H9 (cell line): ENCODE data around the gene PIP4K2A. TPM values are rescaled to one million over a fixed set of nuclear protein-coding genes. Genes with fewer than 3 reads are reported as not detected.
A peak's percentile ranks its signal among the peaks of the same experiment; 100 is the strongest.

ENCODE experiments used
- DNase-seq: peaks from one replicate; pipeline ENCODE4 v3.0.0-alpha.2; 2017
- H2AFZ ChIP-seq: one replicate; pipeline ENCODE4 v1.6.1; 2013; ENCODE audit warnings: mild to moderate bottlenecking, low read length, control low read depth, moderate library complexity
- H2AK5ac ChIP-seq: 2 replicates; pipeline ENCODE4 v1.6.1; 2013; ENCODE audit warnings: low read length, control low read depth, mixed read lengths; ENCODE audit not compliant: insufficient read length
- H2BK120ac ChIP-seq: one replicate; pipeline ENCODE4 v1.6.1; 2013; ENCODE audit warnings: low read depth, mild to moderate bottlenecking, low read length, control low read depth, inconsistent platforms; ENCODE audit not compliant: poor library complexity, severe bottlenecking
- H2BK12ac ChIP-seq: 2 replicates; pipeline ENCODE4 v1.6.1; 2013; ENCODE audit warnings: low read length, control low read depth, mixed read lengths, low read depth; ENCODE audit not compliant: insufficient read length
- H2BK15ac ChIP-seq: 2 replicates; pipeline ENCODE4 v1.6.1; 2013; ENCODE audit warnings: low read depth, low read length, control low read depth
- H2BK20ac ChIP-seq: one replicate; pipeline ENCODE4 v1.6.1; 2013; ENCODE audit warnings: low read depth, mild to moderate bottlenecking, low read length, control low read depth, inconsistent platforms; ENCODE audit not compliant: poor library complexity, severe bottlenecking
- H2BK5ac ChIP-seq: 2 replicates; pipeline ENCODE4 v1.6.1; 2013; ENCODE audit warnings: low read length, control low read depth, mixed read lengths; ENCODE audit not compliant: insufficient read length
- H3K14ac ChIP-seq: 2 replicates; pipeline ENCODE4 v1.6.1; 2013; ENCODE audit warnings: low read length, control low read depth; ENCODE audit not compliant: insufficient read depth
- H3K18ac ChIP-seq: 2 replicates; pipeline ENCODE4 v1.6.1; 2013; ENCODE audit warnings: low read depth, mild to moderate bottlenecking, mixed read lengths, low read length, control low read depth; ENCODE audit not compliant: insufficient read length
- H3K23ac ChIP-seq: 2 replicates; pipeline ENCODE4 v1.6.1; 2013; ENCODE audit warnings: low read length, control low read depth, mixed read lengths, low read depth; ENCODE audit not compliant: insufficient read length
- H3K23me2 ChIP-seq: 2 replicates; pipeline ENCODE4 v1.6.1; 2013; ENCODE audit warnings: low read depth, mild to moderate bottlenecking, mixed read lengths, low read length, control low read depth; ENCODE audit not compliant: insufficient read length, poor library complexity, severe bottlenecking
- H3K27ac ChIP-seq: 2 replicates; pipeline ENCODE4 v1.5.1; 2013; ENCODE audit warnings: low read length, control low read depth, mixed read lengths, low read depth; ENCODE audit not compliant: insufficient read length
- H3K27me3 ChIP-seq: 2 replicates; pipeline ENCODE4 v1.6.1; 2013; ENCODE audit warnings: low read length, control low read depth, inconsistent platforms; ENCODE audit not compliant: insufficient read depth
- H3K4ac ChIP-seq: 2 replicates; pipeline ENCODE4 v1.6.1; 2013; ENCODE audit warnings: low read depth, mild to moderate bottlenecking, control low read depth, inconsistent platforms, low read length, moderate library complexity
- H3K4me1 ChIP-seq: 2 replicates; pipeline ENCODE4 v1.6.1; 2013; ENCODE audit warnings: low read length, control low read depth, inconsistent platforms; ENCODE audit not compliant: insufficient read depth
- H3K4me2 ChIP-seq: 2 replicates; pipeline ENCODE4 v1.6.1; 2013; ENCODE audit warnings: low read length, control low read depth, mixed read lengths; ENCODE audit not compliant: insufficient read length, insufficient read depth
- H3K56ac ChIP-seq: 2 replicates; pipeline ENCODE4 v1.6.1; 2013; ENCODE audit warnings: low read depth, mild to moderate bottlenecking, mixed read lengths, low read length, control low read depth; ENCODE audit not compliant: insufficient read length
- H3K79me1 ChIP-seq: 2 replicates; pipeline ENCODE4 v1.6.1; 2013; ENCODE audit warnings: low read depth, mild to moderate bottlenecking, moderate library complexity, low read length, control low read depth, inconsistent platforms; ENCODE audit not compliant: insufficient read depth, poor library complexity, severe bottlenecking
- H3K79me2 ChIP-seq: 2 replicates; pipeline ENCODE4 v1.6.1; 2013; ENCODE audit warnings: low read length, control low read depth, inconsistent platforms; ENCODE audit not compliant: insufficient read depth
- H3K9ac ChIP-seq: 2 replicates; pipeline ENCODE4 v1.6.1; 2013; ENCODE audit warnings: low read length, control low read depth, mixed read lengths; ENCODE audit not compliant: insufficient read length; ENCODE audit errors: extremely low read depth
- H3K9me3 ChIP-seq: one replicate; pipeline ENCODE4 v1.6.1; 2013; ENCODE audit warnings: low read depth, low read length, inconsistent platforms; ENCODE audit not compliant: control insufficient read depth
- H3T11ph ChIP-seq: one replicate; pipeline ENCODE4 v1.6.1; 2013; ENCODE audit warnings: mild to moderate bottlenecking, low read length, control low read depth, inconsistent platforms
- H4K20me1 ChIP-seq: one replicate; pipeline ENCODE4 v1.6.1; 2013; ENCODE audit not compliant: control insufficient read depth, insufficient read length, insufficient read depth
- H4K5ac ChIP-seq: 2 replicates; pipeline ENCODE4 v1.6.1; 2013; ENCODE audit warnings: low read depth, mild to moderate bottlenecking, mixed read lengths, low read length, control low read depth; ENCODE audit not compliant: insufficient read length
- H4K8ac ChIP-seq: replicated peaks from 2 replicates; pipeline ENCODE4 v1.6.1; 2013; ENCODE audit warnings: low read length, control low read depth, mixed read lengths, low read depth; ENCODE audit not compliant: insufficient read length
- H4K91ac ChIP-seq: 2 replicates; pipeline ENCODE4 v1.6.1; 2013; ENCODE audit warnings: low read depth, mild to moderate bottlenecking, moderate library complexity, mixed read lengths, low read length, control low read depth; ENCODE audit not compliant: insufficient read length
- H3K27ac Mint-ChIP-seq, 3 experiments: 2 replicates in 2 of 3; 3 replicates in 1 of 3; pipeline ENCODE4 v1.8.0; 2020 to 2021; ENCODE audit warnings: mixed read lengths in 3 of 3, mild to moderate bottlenecking in 1 of 3, moderate library complexity in 1 of 3
- H3K27me3 Mint-ChIP-seq: 2 replicates; pipeline ENCODE4 v1.8.0; 2021; ENCODE audit warnings: low read depth, mild to moderate bottlenecking, moderate library complexity, mixed read lengths
- H3K36me3 Mint-ChIP-seq, 3 experiments: 2 replicates in 2 of 3; 3 replicates in 1 of 3; pipeline ENCODE4 v1.8.0; 2020 to 2021; ENCODE audit warnings: low read depth in 3 of 3, mixed read lengths in 3 of 3; ENCODE audit not compliant: insufficient read depth in 1 of 3
- H3K4me1 Mint-ChIP-seq, 2 experiments: 2 replicates each; pipeline ENCODE4 v1.8.0; 2020; ENCODE audit warnings: mixed read lengths in 2 of 2
- H3K4me3 Mint-ChIP-seq, 2 experiments: 2 replicates in 1 of 2; 3 replicates in 1 of 2; pipeline ENCODE4 v1.8.0; 2020 to 2021; ENCODE audit warnings: mild to moderate bottlenecking in 2 of 2, mixed read lengths in 2 of 2, moderate library complexity in 1 of 2
- H3K9me3 Mint-ChIP-seq, 2 experiments: 2 replicates in 1 of 2; 3 replicates in 1 of 2; pipeline ENCODE4 v1.8.0; 2020; ENCODE audit warnings: mild to moderate bottlenecking in 2 of 2, mixed read lengths in 2 of 2, moderate library complexity in 1 of 2
- CTCF ChIP-seq: fragments of 200-600 bp; sonication (generic); conservative IDR thresholded peaks from 3 replicates; pipeline ENCODE4 v1.8.0; 2021; ENCODE audit warnings: antibody characterized with exemption, mild to moderate bottlenecking
- WGBS: extraction: QIAGEN DNeasy Blood & Tissue Kit; methylation state at CpG from one replicate; pipeline ENCODE4 v1.1.7; 2013; ENCODE audit warnings: missing lambda C conversion rate, low lambda C conversion rate, mixed read lengths; ENCODE audit not compliant: insufficient read length; ENCODE audit errors: extremely low coverage; 5-methylcytosine and 5-hydroxymethylcytosine counted together
- total RNA-seq: library from RNA; stranded (reverse); gene quantifications from 2 replicates; pipeline ENCODE4 v1.2.1, GENCODE V29; 2021

The PIP4K2A gene
- total RNA-seq, 1 experiment from 2014 or later, result 33.6 TPM

DNA sequence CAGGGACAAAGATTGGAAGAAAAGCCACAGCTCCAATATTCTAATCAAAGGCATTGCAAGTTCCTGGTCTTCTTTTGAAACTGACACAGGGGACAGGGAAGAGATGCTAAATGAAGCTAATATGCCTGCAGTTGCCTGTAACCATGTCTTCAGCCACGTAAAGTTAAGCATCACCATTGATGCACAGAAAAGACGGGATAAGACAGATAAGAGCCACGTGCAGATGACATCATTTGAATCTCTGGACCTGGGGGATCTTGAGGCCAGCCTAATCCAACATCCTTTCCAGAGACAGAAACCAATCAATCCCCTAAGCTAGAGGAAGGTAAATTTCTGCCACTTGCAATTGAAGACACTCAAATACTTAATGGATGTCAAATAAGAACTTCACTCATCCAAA, 93.4 kb downstream of the PIP4K2A start:
- Histone ChIP-seq H2AK5ac (no peak overlapping the region), H4K5ac (no peak overlapping the region), H4K20me1 (no peaks in the 10 kb centered on the region), H4K91ac (no peak overlapping the region), H3T11ph (no peak overlapping the region), H3K4ac (no peak overlapping the region), H3K23ac (no peak overlapping the region), H3K18ac (no peak overlapping the region), H3K9ac (no peak overlapping the region), H3K27me3 (no peaks in the 10 kb centered on the region), H3K56ac (no peak overlapping the region), H2BK5ac (no peak overlapping the region), H3K79me1 (no peaks in the 10 kb centered on the region), H3K4me2 (no peak overlapping the region), H2BK120ac (no peak overlapping the region), H3K27ac (no peak overlapping the region), H3K4me1 (peaks cover 9% of the 10 kb centered on the region; the same call in 1 of the 2 replicates), H3K23me2 (no peaks in the 10 kb centered on the region), H2AFZ (no peak overlapping the region), H2BK15ac (no peak overlapping the region), H3K14ac (no peak overlapping the region), H3K79me2 (peaks cover 12% of the 10 kb centered on the region; the same call in 1 of the 2 replicates), H2BK12ac (no peak overlapping the region), H2BK20ac (no peak overlapping the region), H3K9me3 (no peaks in the 10 kb centered on the region), H4K8ac (no peak overlapping the region)
- H3K4me3 Mint-ChIP-seq, result no peak overlapping the region
- H3K27ac Mint-ChIP-seq, result peak overlapping the region in 1 of 3 experiments; percentile 73; a peak in 1 of 7 replicates
- no peak for TF ChIP-seq CTCF
- peaks cover 70 to 75% of the 10 kb centered on the region in 2 experiments for H3K4me1 Mint-ChIP-seq
- no peak for DNase-seq
- no peaks in the 10 kb centered on the region for H3K9me3 Mint-ChIP-seq
- no peaks in the 10 kb centered on the region for H3K27me3 Mint-ChIP-seq
- H3K36me3 Mint-ChIP-seq, result no peaks in the 10 kb centered on the region
- no CpG with 5 or more reads among the region's 3 CpGs for WGBS
